Measurements from ENCODE around the gene FBLIM1.
"Not testable (repeated sequence)": the region's sequence is repeated elsewhere in the genome, so short reads cannot be mapped to it uniquely, and the experiment has no call there.

Gene FBLIM1

DNA sequence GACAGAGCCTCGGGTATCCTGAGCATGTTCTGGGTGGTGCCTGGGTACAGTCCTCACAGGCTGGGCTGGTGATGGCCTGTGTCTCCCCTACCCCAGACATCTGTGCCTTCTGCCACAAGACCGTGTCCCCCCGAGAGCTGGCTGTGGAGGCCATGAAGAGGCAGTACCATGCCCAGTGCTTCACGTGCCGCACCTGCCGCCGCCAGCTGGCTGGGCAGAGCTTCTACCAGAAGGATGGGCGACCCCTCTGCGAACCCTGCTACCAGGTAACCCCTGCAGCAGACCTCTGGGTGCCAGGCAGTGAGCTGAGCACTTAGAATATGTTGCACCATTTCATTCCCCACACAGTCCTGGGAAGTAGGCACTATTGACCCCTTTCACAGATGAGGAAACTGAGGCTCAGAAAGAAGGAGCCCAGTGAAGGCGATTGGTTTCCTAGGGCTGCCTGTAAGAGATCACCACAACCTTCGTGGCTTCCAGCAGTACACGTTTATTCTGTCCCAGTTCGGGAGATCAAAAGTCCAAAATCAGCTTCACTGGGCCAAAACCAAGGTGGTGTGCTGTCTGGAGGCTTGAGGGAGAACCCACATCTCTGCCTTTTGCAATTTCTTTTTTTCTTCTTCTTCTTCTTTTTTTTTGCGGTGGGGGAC is 11.8 kb downstream of the FBLIM1 start:
- no peak for DNase-seq

DNA sequence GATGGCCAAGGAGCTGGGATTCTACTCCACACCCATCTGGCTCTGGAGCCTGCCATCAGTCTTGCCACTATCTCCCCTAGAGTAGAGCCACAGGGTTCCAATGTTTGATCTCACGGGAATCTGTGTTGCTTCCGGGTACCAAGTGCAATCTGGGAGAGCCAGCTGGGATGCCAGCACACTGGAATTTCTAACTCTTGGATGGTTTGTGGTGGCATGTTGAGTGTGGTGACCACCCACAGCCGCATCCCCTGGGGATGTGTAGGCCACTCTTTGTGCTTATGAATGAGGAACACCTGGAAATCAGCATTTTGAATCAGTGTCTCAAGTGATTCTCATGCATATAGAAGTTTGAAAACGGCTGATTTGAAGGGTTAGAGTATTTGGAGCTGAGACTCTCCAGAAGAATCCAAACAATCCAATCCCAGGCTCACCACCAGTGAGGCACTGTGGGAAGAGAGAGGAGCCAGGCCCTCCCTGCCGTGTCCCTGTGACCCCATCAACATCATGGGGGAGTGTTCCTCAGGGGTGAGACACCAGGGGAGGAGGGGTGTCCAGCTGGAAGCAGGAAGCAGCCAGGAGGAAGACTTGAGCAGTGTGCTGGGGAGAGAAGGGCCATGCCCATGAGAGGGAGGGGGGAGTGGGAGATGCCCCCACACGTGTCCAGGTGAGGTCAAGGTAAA is 13.4 kb downstream of the FBLIM1 start:
- no peak for DNase-seq

DNA sequence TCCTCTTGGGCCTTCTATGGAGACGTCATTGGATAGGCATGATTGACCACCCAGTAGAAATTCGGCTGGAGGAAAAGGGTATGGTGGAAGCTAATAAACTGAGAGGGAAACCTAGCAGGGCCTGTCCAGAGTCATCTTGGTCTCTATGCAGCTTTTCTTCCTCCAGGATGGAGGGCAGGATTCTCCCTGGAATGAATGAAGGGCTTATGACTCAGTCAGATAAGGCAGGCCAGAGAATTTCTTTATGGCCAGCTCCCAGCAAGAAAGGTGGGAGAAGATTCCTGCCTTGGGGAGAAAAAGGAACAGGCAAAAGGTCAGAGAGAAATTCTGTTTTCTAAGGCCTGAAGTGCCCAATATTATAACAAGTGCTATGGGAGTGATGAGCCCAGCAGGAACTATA is 17.1 kb downstream of the FBLIM1 start:
- no peak for DNase-seq

DNA sequence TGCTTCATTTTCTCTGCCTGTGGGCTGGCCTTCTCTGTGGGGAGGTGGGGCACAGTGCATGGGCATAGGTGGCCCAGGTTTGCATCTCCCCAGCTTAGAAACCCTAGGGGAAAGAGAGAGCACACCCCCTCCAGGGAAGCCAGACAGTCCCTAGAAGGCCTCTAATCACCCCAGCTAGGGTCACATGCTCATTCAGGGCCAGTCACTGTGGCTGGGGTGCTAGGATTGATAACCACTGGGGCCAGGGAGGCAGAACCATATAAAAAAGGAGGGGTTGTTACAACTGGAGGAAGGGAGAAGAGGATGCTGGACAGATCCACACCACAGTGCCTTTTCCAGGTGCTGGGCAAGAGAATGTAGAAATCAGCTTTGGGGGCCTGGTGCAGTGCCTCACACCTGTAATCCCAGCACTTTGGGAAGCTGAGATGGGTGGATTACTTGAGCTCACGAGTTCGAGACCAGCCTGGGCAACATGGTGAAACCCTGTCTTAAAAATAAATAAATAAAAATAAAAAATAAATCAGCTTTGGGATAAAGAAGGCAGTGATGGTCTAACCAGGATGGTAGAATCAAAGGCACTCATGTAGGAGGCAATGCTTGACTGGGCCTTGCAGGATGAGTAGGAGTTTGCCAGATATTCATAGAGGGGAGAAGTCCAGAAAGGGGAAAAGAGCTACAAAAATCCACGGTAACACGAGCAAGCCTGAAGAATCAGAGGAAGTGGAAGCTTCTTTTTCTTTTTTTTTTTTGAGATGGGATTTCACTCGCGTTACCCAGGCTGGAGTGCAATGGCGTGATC is 19.5 kb downstream of the FBLIM1 start:
- no peak for DNase-seq

DNA sequence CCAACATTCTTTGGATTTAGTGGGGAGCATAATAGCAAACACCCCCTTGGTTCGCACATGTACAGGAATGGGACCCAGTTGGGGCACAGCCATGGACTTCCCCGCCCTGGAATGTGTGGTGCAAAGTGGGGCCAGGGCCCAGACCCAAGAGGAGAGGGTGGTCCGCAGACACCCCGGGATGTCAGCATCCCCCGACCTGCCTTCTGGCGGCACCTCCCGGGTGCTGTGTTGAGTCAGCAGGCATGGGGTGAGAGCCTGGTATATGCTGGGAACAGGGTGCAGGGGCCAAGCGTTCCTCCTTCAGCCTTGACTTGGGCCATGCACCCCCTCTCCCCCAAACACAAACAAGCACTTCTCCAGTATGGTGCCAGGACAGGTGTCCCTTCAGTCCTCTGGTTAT is 27.1 kb downstream of the FBLIM1 start:
- no peak for DNase-seq

DNA sequence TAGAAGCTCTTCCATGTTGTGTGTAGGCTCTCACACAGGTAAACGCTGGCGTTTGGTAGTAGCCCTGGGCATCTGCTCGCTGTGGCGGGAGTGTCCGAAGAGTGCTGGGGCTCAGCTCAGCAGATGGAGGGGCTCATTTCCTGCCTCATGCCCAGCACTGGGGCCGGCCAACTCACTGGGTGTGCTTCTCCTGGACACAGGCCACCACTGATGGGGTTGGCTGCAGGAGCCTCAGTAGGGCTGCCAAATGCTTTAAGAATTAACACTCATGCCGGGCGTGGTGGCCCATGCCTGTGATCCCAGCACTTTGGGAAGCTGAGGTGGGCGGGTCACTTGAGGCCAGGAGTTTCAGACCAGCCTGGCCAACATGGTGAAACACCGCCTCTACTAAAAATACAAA is 28.0 kb downstream of the FBLIM1 start:
- no peak for DNase-seq

DNA sequence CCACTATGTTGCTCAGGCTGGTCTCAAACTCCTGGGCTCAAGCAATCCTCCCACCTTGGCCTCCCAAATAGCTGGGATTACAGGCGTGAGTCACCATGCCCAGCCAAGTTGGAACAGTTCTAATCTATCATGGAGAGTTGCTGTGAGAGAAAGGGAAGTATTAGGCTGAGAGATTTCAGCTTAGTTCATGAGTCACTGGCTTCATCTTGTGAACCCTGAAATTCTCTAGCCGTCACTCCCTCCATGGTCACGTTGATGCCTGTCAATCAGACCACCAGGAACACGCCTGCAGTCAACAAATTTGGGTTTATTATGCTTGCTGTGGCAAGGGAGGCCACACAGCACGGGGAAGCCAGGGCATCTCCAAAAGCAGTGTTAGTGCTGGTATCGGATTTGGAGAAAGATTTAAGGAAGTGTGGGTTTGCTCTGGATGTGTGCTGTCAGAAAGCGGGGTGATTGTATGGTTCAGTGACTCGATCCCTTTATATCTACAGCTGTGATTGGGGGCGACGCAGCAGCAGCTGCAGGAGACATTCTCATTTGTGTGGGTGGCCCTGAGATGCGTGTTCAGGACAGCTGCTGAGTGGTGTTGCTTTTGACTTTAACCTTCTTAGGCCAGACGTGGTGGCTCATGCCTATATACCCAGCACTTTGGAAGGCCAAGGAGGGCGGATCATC is 30.2 kb downstream of the FBLIM1 start:
- no peak for DNase-seq

DNA sequence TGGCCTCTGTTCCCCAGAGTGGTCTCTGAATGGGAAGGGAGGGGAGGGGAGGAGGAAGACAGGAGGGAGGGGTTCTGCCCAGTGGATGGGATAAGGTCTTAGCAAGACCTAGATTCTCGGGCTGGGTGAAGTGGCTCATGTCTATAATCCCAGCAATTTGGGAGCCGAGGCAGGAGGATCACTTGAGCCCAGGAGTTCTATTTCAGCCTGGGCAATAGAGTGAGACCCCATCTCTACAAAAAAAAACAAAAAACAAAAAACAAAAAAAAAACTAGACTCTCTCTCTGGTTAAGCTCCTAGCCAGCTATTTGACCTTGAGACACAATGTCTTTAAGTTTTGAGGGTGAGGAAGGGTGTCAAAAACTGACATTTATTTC is 37.5 kb downstream of the FBLIM1 start:
- DNase-seq = no peak

DNA sequence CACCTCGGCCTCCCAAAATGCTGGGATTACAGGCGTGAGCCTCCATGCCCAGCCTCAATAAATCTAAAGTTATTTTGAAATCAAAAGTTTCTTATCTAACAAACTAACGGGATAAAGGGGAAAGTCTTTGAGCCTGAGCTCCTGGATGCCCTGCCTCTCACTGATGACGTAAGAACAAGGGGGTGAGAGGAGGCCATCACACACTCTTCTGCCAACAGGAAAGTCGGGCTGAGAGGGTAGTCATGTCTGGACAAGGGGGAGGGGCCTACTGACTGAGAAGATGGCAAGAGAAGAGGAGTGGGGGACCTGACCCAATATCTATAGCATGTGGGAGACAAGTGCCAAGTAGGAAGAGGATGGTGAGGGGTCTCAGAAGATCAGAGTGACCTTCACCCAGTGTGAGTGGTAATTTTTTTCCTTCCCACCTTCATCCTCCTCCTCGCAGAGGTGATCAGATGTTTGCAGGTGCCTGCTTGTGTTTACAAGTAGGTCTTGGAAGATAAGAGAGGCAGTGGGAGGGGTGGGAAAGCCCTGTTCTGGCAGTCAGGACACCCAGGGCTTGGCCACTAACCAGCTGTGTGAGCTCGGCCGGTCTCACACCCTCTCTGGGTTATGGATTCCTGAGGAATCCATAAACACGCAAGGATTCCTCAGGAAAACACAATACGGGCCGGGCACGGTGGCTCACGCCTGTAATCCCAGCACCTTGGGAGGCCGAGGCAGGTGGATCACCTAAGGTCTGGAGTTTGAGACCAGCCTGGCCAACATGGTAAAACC is 39.2 kb downstream of the FBLIM1 start:
- no peak for DNase-seq

DNA sequence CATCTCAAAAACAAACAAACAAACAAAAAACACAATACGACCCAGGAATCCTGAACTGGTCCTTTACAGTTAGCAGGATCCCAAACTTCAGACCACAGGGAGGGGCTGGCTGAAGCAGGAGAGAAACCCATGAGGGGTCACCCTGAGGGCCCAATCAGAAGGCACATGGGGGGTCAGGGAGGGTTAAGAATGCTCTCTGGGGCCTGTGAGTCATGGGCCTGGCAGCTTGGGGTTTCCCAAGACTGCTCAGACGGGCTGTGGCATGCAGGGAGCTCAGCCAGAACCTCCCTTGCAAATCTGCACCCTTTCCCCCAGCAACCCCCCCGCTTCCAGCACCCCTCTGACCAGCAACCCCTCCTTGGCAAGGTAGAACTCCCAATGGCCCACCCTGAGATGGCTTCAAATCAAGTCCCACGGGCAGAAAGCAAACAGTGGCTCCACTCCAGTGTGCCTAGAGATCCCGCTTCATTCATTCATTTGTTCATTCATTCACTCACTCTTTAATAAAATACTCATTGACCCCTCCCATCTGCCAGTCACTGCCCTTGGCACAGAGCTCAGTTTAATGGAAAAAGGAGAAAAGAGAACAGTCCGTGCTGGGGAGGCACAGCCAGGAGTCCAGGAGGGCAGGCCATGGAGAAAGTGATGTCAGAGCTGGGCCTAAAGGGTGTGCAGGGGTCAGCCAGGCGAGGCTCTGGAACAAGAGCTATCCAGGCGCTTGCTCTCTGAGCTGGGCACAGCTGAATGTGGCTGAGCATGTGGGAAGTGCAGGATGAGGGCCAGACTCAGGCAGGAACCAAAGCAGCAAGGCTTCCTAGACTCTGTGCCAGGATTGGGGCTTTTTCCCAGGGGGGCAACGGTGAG is 40.6 kb downstream of the FBLIM1 start:
- DNase-seq = no peak

DNA sequence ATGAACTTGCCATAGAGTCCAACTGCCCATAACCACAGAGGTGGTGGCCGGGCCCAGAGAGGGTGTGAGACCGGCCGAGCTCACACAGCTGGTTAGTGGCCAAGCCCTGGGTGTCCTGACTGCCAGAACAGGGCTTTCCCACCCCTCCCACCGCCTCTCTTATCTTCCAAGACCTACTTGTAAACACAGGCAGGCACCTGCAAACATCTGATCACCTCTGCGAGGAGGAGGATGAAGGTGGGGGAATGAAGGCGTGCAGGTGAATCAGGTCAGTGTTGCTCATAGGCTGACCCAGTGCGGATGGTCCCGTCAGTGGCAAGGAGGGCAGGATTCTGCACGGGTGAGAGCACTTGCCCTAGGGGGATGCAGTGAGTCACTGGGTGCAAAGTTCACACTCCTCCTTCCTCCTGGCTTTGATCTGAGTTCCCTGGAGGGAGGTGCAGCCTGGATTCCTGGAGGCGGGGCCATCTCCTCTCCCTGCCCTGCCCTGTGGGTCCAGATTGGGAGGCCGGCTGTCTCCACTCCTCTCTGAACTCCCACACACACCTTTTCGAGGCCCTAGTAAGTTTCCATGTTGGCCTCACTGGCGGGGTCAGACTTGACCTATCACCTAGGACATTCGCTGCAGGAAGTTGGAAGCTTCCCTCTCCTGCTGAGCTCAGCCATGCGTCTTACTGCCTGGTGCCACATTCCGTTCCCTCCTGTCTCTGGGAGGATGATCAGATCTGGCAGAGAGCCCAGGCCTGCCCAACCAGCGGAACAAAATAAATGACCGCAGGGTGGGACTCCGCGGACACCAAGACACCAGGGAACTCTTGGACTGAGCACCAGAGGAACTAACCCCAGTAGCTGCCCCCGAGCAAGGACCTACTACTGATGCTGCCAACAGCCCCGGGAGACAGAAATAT is 41.6 kb downstream of the FBLIM1 start:
- DNase-seq = no peak

DNA sequence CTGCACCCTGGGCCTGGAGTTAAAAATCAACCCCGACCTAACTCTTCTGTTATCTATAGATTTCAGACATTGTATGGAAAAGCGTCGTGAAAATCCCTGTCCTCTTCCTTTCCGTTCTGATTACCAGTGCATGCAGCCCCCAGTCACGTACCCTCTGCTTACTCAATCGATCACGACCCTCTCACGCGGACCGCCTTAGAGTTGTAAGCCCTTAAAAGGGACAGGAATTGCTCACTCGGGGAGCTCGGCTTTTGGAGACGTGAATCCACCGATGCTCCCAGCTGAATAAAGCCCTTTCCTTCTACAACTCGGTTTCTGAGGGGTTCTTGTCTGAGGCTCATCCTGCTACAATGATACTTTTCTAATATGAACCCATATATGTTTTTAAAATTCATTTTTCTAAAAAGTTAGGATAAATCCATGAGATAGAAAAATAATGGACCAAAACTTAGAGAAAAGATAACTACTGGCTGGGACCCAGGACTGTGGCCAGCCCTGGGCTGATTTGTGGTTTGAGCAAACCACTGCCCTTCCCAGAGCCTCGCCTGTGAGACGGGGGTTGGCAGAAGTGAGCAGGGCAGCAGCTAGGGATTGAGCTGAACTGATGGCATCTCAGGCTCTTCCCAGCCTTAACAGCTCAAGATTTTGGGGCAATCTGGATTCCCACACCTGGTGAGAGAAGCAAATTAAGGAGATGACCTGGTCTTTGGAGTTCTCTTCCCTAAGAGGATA is 43.8 kb downstream of the FBLIM1 start:
- no peak for DNase-seq

DNA sequence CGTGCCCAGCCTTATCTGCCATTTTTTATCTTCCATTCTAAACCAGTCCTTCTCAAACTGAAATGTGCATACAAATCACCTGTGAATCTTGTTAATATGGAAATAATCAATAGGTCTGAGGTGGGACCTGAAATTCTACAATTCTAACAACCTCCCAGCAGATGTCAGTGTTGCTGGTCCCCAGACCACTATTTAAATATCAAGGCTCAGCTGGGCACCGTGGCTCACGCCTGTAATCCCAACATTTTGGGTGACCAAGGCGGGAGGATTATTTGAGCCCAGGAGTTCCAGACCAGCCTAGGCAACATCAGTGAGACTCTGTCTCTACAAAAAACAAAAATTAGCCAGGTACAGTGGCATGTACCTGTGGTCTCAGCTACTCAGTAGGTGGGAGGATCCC is 44.8 kb downstream of the FBLIM1 start:
- no peak for DNase-seq

DNA sequence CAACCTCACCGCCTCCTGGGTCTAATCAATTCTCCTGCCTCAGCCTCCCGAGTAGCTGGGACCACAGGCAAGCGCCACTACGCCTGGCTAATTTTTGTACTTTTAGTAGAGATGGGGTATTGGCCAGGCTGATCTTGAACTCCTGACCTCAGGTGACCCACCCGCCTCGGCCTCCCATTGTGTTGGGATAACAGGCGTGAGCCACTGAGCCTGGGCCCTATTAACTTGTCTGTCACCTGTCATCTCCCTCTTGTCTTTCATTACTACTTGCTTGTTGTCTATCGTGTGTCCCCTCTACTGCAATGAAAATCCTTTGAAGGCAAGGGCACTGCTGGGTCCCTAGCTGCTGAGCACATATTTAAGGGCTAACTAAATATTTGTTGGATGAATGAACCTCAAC is 45.5 kb downstream of the FBLIM1 start:
- no peak for DNase-seq

DNA sequence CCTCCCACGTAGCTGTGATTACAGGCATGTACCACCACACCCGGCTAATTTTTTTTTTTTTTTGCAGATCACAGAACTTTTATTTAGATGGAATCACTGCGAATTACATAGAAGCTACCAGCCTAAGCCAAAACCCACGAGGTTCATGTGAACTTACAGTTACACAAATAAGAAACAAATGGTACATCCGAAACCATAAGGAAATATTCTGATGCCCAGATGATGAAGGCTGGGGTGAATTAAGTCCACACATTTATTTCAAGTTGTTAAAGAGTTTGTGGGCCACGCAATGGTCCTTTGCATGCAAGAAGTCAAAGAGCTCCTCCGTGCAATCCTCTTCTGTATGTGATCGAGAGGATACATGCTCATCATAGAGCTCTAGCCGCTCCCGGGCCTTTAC is 48.5 kb downstream of the FBLIM1 start:
- DNase-seq = no peak

DNA sequence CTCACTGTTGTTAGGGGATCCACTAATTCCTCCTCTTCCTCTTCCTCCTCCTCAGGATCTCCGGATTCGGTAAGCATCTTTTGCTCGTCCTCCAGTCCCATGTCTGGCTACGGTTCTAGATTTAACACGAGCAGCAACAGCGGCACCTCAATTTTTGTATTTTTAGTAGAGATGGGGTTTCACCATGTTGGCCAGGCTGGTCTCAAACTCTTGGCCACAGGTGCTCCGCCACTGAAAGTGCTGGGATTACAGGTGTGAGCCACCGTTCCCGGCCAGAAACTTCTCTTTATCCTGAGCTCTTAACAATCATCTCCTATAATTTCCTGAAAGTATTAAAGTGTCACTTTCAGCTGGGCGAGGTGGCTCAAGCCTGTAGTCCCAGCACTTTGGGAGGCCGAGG is 49.0 kb downstream of the FBLIM1 start, which contains the start of gene UQCRHL:
TSS of gene UQCRHL (minus strand) at position 101 of the 400 bp plus-strand sequence. CDS start at position 101, 0 bp downstream.
- not testable (repeated sequence) for DNase-seq

DNA sequence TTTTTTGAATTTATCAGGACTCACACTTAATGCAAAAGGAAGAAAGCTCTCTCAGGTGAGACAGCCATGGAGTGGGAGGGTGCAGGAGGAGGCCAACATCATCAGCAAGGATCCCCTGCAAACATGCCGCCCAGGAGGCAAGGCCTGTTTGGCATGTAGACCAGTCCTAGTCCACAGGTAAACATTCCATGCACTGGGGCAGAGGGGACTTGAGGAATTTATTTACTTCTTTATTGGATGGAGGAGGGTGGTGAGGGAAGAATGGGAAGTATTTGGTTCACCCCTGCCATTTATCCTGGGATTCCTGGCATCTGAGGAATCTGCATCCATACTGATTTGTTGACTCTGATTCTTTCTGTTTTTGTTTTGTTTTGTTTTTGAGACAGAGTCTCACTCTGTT is 50.4 kb downstream of the FBLIM1 start:
- DNase-seq = no peak

DNA sequence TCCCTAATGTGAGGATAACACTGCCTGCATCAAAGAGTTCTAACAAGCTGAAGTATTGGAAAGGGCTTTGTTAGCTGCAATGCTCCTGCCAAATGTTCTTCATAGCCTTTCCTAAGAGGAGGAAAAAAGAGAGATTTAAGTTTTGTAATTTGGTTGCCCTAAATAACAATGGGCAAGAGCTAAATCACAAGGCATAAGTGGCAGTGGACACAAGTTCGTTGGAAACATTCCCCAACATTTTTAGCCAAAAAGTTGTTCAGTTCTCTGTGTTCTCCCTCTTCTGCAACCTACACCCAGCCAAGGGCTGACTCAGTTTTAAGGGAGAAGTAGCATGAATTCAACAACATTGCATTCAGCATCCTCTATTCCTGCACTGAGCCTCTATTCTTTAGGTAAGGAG is 51.5 kb downstream of the FBLIM1 start:
- DNase-seq = no peak

DNA sequence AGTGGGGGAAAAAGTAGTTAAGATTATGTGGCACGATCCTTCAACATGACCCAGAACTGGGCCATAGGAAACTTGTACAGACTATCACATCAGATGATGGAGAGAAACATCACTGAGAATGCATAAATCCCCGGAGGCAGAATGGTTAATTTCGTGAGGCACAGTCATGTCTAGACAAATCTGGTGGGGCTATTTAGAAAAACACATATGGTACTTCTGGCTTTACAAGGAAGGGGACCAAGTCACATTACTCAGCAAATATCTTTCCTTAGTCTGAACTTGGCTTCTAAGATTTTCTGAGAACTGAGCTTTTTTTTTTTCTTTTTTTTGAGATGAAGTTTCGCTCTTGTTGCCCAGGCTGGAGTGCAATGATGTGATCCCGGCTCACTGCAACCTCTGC is 58.1 kb downstream of the FBLIM1 start:
- DNase-seq = no peak

DNA sequence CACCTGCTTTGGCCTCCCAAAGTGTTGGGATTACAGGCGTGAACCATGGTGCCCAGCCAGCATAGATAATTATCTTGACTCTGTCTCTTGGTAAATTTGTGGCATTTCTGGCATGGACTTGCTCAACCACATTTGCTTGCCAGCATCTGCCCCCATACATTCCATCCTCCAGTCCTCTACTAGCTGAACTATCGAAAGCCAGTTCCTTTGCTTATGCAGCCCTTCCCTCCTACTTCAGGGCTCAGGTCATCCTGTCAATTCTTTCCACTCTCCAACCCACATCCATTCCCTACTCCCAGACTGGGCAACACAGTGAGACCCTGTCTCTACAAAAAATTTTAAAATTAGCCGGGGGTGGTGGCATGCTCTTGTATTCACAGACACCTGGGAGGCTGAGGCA is 61.9 kb downstream of the FBLIM1 start:
- DNase-seq = no peak
